GM12872 (cell line): ENCODE data around the gene TTC7B.
A peak's percentile ranks its signal among the peaks of the same experiment; 100 is the strongest.

ENCODE experiments used
- CTCF ChIP-seq: IDR thresholded peaks from 3 replicates; pipeline ENCODE4 v1.5.1; 2011; ENCODE audit warnings: low read depth, mild to moderate bottlenecking, low read length, moderate library complexity; ENCODE audit not compliant: insufficient read depth

Gene TTC7B

GRCh38 chr14:90759370-90760077, 56.7 kb downstream of the TTC7B start:
- TF ChIP-seq CTCF: no peak

GRCh38 chr14:90758959-90759358, 57.3 kb downstream of the TTC7B start:
- TF ChIP-seq CTCF: no peak

GRCh38 chr14:90758028-90758889, 58.0 kb downstream of the TTC7B start:
- TF ChIP-seq CTCF: peak; percentile 94

- TF ChIP-seq CTCF: no peak
Measured at GRCh38 chr14:90757452-90757851, 58.8 kb downstream of the TTC7B start.

- no peak for TF ChIP-seq CTCF
Measured at GRCh38 chr14:90756755-90757345, 59.4 kb downstream of the TTC7B start.

GRCh38 chr14:90755661-90756304, 60.4 kb downstream of the TTC7B start:
- TF ChIP-seq CTCF: no peak
